GM21717 (cell line): Measurements from ENCODE around the gene DCLRE1C.
"Not testable (repeated sequence)": the region's sequence is repeated elsewhere in the genome, so short reads cannot be mapped to it uniquely, and the experiment has no call there.

Source experiments
- ATAC-seq: cut with Tn5 transposase; IDR thresholded peaks from one replicate; pipeline ENCODE4 v1.9.1; 2021; ENCODE audit warnings: mild to moderate bottlenecking, moderate library complexity; ENCODE audit not compliant: unreplicated experiment

DCLRE1C gene

DNA sequence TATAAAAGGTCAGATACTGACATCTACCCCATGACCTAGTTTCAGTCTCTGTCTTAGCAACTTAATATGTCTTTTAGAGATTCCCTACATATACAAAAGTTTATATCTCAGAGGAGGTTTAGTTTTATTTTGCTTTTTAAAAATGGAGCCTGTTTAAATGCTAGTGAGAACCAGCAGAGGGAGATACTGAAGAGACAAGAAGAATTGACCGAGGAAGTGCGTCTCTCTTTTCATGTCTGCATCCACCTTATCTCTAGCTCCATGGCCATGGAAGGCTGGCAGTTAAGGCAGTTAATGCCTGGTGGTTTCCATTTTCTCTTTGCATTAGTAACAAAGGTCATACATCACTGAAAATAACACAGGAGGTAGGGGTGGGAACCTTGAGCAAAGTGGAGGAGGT lies 64.6 kb downstream of the DCLRE1C start:
- no peak for ATAC-seq

DNA sequence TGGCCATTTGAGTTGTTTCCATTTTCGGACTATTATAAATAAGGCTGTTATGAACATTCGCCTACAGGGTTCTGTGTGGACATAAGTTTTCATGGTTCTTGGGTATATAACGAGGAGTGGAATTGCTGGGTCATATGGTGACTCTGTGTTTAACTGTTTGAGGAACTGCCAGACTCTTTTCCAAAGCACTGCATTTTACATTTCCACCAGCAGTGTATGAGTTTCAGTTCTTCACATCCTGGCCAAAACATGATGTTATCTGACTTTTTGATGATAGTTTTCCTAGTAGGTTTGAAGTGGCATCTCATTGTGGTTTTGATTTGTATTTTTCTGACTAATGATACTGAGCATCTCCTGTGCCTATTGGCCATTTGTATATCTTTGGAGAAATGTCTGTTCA lies 69.8 kb downstream of the DCLRE1C start:
- no peak for ATAC-seq

DNA sequence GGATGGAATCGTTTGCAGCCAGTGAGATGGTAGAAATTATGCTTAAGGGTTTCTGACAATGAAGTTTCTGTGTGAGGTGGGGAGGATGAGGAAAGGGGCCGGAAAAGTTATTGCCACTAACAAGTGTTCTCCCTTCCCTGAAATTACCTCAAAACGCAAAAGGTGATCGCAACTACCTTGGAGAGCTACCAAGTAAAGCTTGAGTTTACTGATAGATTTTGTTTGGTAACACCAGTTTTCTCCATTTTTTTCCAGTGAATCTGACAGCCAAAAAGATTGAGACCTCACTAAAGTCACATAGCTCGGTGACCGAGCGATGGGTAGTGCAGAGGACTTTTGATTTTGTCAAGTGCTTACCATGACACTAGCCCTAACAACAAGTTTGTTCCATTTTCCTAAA lies 73.7 kb downstream of the DCLRE1C start:
- no peak for ATAC-seq

DNA sequence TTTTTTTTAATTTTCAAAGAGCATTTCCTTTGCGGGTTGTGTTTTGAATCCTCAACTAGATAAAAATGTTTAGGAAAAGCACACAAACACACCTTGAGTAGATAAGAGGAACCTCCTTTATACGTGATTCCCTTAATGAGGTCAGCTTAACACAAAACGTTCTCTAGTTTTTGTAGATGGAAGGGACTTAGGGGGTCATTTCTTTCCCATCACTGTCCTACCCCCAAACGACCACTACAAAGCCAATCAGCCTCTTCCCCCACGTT lies 74.0 kb downstream of the DCLRE1C start:
- ATAC-seq = no peak

DNA sequence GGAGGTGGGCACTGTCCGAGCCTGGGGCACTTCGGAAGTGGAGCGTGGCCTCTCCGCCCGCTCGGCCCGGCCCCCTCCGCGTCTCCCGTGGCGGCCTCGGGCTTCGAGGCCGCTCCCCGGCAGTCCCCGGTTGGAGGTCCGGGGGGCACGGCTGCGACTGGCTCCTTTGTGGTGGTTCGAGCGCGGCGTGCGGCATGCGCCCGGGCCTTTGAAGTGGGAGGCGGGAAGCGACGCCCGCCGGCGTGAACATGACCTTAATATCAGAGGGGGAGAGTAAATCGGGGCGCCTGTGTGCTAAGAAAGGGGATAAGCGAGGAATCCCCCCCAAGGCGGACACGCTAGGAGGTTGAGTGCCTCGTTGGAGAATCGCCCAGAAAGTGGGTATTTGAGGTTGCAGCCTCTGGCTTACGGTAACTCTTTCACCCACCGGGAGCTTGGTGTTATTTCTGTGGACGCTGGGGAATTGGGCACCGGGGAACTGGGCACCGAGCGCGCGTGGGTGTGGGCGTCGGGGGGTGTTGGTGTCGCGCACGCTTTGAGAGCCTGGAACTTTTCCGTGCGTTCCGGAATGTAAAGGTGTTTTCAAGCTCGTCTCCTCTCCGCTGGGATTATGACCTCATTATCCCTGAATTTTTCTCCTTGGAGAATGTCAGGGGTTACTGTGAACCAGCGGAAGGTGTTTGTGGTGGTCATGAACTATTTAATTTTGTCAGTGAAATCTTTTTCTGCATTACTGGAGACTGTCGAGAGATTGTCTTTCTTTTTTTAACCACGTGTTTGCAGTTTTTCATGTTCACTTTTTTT lies 74.6 kb downstream of the DCLRE1C start:
- peak; percentile 21 for ATAC-seq

DNA sequence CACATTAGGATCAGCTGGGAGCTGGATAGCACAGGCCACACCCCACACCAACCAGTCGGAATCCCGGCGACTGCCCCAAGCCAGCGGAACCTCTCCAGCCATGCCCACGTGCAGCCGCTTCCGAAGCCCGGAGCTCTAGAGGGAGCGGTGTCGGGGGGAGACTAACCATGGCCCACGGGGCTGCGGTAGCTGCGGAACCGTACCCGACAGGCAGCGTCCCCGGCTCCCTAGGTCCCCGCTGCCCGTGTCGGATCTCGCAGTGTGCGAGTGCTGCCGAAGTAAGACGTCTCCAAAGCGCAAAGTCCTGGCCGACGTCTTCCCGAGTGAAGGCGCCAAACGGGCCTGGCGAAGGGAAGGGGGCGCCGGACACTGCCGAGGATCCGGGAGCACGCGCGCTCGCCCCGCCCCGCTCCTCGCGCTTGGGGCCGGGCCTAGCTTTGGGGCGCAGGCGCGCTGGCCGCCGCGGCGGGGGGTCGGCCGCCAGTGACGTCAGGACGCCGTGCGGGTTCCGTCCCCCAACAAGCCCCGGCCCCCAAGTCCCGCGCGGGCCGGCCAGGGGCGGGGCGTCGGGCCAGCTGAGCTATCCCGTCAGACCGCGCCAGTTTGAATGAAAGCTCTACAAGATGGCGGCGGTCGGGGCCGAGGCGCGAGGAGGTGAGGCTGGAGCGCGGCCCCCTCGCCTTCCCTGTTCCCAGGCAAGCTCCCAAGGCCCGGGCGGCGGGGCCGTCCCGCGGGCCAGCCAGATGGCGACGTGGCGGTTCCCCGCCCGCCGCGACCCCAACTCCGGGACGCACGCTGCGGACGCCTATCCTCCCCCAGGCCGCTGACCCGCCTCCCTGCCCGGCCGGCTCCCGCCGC lies 75.4 kb downstream of the DCLRE1C start, which contains the start of gene SUV39H2:
Gene SUV39H2 (plus strand): TSS at position 601 of the 858 bp plus-strand sequence. CDS start 23 bp downstream, at position 624.
- ATAC-seq = peak; percentile 87

DNA sequence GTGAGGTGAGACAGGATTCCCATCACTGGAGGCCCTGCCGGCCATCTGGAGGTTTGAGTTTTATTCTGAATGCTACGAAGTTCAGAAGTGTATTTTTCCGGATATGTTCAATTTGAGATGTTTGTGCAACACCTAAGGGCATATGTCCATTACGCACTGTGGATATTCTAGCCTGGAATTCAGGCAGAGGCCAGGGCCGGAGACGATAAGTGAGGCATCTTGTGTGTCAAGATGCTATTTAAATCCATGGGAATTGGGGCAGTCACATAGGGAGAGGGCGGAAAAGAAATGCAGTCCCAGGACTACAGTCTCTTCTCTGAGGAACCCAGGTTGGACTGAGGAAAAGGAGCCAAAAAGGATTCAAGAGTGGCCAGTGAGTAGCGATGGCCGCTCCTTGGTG lies 77.1 kb downstream of the DCLRE1C start:
- ATAC-seq = no peak

DNA sequence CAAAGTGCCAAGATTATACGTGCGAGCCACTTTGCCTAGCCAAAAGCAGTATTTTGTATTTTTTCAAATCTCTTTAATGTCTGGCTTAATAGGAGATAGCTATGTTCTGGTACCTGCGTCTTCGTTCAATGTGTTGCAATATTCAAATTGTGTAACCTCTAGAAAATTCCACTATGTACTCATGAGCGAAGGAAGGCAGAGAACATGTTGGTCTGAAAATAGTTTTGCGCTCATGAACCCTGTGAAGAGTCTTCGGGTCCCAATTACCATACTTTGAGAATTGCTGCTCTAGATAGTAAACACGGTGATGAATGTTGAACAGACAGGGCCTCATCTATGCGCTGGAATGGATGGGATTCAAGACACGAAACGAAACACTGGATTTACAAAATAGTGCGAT lies 78.0 kb downstream of the DCLRE1C start:
- ATAC-seq = no peak

DNA sequence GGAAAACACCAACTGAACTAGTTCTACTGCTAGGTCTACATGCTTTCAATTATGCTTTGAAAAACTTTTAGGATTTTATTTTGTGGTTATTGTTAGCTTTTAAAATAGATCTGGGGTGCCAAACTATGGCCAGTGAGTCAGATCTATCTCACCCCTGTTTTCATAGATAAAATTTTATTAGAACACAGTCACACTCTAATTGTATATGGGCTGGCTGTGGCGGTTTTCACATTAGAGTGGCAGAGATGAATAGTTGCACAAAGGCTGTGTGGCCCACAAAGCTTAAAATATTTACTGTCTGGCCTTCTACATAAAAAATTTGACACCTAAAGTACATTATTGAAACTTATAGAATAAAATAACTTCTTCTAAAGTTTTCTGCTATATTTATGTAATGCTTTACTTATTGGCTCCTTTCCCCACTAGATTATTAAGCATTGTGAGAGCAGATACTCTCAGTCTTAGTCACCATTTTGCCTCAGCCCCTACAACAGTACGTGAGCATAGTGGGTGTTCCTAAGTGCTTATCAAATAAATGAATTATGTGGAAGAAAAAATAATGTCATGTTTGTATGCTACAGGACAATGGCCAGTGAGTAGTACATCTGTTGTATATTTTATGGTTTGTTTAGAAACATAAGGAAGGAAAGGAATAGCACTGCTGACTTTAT lies 80.7 kb downstream of the DCLRE1C start:
- peak; percentile 52 for ATAC-seq

DNA sequence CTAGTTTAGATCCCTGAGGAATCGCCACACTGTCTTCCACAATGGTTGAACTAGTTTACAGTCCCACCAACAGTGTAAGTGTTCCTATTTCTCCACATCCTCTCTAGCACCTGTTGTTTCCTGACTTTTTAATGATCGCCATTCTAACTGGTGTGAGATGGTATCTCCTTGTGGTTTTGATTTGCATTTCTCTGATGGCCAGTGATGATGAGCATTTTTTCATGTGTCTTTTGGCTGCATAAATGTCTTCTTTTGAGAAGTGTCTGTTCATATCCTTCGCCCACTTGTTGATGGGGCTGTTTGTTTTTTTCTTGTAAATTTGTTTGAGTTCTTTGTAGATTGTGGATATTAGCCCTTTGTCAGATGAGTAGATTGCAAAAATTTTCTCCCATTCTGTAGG lies 89.0 kb downstream of the DCLRE1C start:
- not testable (repeated sequence) for ATAC-seq

DNA sequence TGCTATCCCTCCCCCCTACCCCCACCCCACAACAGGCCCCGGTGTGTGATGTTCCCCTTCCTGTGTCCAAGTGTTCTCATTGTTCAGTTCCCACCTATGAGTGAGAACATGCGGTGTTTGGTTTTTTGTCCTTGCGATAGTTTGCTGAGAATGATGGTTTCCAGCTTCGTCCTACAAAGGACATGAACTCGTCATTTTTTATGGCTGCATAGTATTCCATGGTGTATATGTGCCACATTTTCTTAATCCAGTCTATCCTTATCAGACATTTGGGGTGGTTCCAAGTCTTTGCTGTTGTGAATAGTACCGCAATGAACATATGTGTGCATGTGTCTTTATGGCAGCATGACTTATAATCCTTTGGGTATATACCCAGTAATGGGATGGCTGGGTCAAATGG lies 89.4 kb downstream of the DCLRE1C start:
- not testable (repeated sequence) for ATAC-seq

DNA sequence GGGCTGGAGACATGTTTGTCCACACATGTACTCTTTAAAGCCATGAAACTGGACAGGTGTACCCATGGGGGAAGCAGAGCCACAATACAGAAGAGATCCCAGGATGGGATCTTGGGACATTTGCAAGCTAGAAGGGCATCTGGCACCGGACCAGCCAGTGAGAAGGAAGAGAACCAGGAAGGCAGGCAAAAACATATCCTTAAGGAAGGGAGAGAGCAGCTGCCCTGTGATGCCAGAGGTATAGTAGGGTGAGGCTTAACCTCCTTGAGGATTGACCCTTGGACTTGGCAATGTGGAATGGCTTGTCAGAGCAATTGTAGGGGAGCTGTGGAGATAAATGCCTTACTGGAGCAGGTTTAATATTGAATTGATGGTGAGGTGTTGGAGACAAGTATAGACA lies 93.1 kb downstream of the DCLRE1C start:
- ATAC-seq = no peak

DNA sequence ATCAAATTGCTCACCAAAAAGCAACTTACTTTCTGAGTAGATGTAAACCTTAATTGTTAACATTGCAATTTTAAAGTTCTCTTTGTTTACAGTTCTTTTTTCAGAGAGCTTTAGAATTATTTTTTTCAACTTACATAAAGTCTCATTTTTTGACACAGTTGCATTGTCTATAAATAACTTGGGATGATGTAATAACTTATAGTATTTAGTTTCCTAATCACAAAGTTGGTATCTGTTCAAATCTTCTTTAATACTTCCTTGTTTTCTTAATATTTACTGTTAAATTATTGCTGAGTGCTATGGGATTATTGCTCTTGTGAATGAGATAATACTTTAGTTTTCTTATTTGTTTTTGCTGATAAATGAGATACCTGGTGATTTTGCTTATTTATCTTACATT lies 94.1 kb downstream of the DCLRE1C start:
- no peak for ATAC-seq

DNA sequence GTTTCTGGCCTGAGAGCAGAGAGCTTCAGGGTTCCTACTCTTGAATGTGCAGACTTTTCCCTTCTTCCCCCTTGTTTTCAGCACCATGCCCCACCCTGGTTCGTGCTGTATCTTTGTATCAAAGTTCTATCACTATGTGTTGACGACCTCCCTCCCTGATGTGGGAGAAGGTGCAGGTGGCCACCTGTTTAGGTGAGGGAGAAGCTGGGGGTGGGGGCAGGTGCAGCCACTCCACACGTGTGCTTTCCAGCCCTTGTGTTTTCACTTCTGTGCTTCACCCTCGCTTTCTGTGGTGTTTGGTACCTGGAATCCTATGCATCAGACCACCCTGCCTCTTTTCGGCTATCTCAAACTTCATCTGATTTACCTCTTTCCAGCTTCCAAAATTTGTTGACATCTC lies 94.9 kb downstream of the DCLRE1C start:
- no peak for ATAC-seq

DNA sequence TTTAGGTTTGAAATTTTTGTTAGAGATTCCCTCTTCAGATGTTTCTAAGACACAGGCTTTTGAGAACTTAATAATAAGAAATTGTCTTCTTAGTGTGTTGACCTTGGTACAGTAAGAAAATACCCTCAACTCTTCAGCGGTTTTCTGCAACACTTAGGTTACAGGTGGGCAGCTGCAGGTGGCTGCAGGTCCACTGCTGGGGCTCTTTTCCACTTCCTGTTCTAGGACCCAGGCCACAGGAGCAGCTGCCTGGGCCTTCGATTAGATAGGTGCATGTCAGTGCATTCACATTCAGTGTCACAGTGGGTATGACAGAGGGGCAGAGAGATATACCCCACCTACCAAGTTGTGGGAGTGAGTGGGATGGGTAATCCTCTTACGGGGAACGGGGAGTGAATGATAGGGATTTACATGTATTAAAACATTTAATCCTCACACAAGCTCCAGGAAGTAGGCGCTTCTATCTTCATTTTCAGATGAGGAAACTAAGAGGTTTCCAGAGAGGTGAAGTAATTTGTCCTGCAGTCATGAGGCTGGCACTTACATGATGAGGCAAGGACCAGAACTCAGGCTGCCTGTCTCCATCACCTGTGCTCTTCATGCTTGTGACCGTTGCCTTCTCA lies 95.4 kb downstream of the DCLRE1C start:
- ATAC-seq = no peak

DNA sequence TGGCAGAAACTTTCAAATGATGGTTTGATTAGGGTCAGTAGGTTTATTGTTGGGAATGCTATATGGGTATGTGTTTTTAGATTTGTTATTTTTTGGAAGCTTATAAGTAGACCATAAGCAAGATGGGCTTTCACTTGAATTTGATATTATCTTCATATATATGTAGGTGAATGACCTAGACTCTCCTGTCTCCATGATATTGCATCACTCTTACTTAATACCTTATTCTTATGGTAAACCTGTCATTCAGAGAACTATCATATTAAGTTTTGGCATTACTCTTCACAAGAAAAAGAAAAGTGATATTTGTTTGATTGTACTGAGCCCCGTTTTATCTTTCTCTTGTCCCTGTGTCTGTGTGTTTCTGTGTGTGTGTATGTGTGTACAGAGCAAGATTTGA lies 98.4 kb downstream of the DCLRE1C start:
- no peak for ATAC-seq

DNA sequence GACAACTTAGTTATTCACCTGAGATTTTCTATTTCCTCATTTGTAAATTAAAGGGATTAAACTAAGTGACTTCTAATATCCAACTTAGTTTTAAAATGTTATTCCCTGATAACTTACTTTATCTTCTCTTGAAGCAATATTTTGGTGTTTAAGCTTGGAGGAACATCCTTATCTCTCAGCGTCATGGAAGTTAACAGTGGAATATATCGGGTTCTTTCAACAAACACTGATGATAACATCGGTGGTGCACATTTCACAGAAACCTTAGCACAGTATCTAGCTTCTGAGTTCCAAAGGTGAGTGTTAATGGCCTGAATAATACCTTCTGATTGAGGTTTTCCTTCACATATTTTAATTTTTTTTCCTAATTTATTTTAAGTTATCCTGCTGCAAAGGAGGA lies 101.7 kb downstream of the DCLRE1C start:
- ATAC-seq = no peak
